HepG2 (cell line): ENCODE data around the gene VCPKMT. TPM values are rescaled to one million over a fixed set of nuclear protein-coding genes. Genes with fewer than 3 reads are reported as not detected.

Experiments
- ATAC-seq: fragments of 200-7000 bp; cut with Tn5 transposase; 3 replicates; pipeline ENCODE4 v1.9.1; 2020; ENCODE audit warnings: mild to moderate bottlenecking, moderate library complexity
- BruUV-seq: library from RNA; stranded (reverse); fragments of 400-500 nt; replicated peaks from 2 replicates; lab custom pipeline; 2021; lab: Mats Ljungman, UMichigan
- CTCF ChIA-PET: fragments of 300-600 bp; formaldehyde crosslinking; extraction: SDS; loops from one replicate; lab custom pipeline; 2021; ENCODE audit warnings: low total read pairs, inconsistent platforms, low intra/inter-chr PET ratio; lab: Yijun Ruan, JAX
- POLR2A ChIA-PET: fragments of 350-600 bp; sonication (Branson Sonifier 250); formaldehyde crosslinking; loops from one replicate; lab custom pipeline; 2020; ENCODE audit warnings: antibody characterized with exemption, inconsistent platforms; lab: Yijun Ruan, JAX
- DNase-seq: peaks from one replicate; pipeline ENCODE4 v3.0.0-alpha.2; 2015; ENCODE audit warnings: low spot score
- FAIRE-seq: peaks from 3 replicates; lab custom pipeline; 2011; peaks lifted over from hg19 to GRCh38; lab: Jason Lieb, UNC
- H2AFZ ChIP-seq: one replicate; pipeline ENCODE4 v1.6.1; 2011; ENCODE audit warnings: low read length, inconsistent platforms
- H3K27ac ChIP-seq: fragments of 300-600 bp; 3 replicates; pipeline ENCODE4 v1.8.0; 2011; ENCODE audit warnings: mixed run types, mild to moderate bottlenecking, mixed read lengths, low read length, inconsistent platforms; ENCODE audit not compliant: insufficient read depth; ENCODE audit errors: extremely low read length
- H3K27me3 ChIP-seq, 2 experiments: fragments of 200-600 bp in 1 of 2; 2 replicates in 1 of 2; 3 replicates in 1 of 2; pipeline versions ENCODE4 v1.6.0 to v1.8.0; 2011; ENCODE audit warnings: low read length in 2 of 2, mild to moderate bottlenecking in 2 of 2, moderate library complexity in 2 of 2, inconsistent platforms in 1 of 2; ENCODE audit not compliant: insufficient read depth in 2 of 2, control insufficient read depth in 1 of 2
- H3K36me3 ChIP-seq, 2 experiments: fragments of 200-600 bp in 1 of 2; replicated peaks in 1 of 2; 2 replicates in 1 of 2; 3 replicates in 1 of 2; pipeline versions ENCODE4 v1.5.1 to v1.8.0; 2011; ENCODE audit warnings: low read length in 2 of 2, inconsistent platforms in 1 of 2; ENCODE audit not compliant: insufficient read depth in 2 of 2, control insufficient read depth in 1 of 2
- H3K4me1 ChIP-seq: 2 replicates; pipeline ENCODE4 v1.5.1; 2012; ENCODE audit warnings: low read length, inconsistent platforms; ENCODE audit not compliant: insufficient read depth
- H3K4me2 ChIP-seq: 2 replicates; pipeline ENCODE4 v1.6.0; 2011; ENCODE audit warnings: low read depth, low read length, inconsistent platforms
- H3K4me3 ChIP-seq, 3 experiments: fragments of 200-600 bp in 1 of 3; sonication (generic), shearing (Covaris generic) in 1 of 3; replicated peaks in 1 of 3; 2 replicates each; pipeline ENCODE4 v1.5.1; 2011 to 2016; ENCODE audit warnings: low read length in 3 of 3, inconsistent platforms in 2 of 3, low read depth in 2 of 3, mild to moderate bottlenecking in 2 of 3, control low read depth in 1 of 3, mixed read lengths in 1 of 3; ENCODE audit not compliant: insufficient read depth in 1 of 3
- H3K79me2 ChIP-seq: one replicate; pipeline ENCODE4 v1.6.1; 2011; ENCODE audit warnings: low read length, inconsistent platforms; ENCODE audit not compliant: insufficient read depth
- H3K9ac ChIP-seq: 2 replicates; pipeline ENCODE4 v1.6.0; 2011; ENCODE audit warnings: mild to moderate bottlenecking, low read depth, low read length, inconsistent platforms; ENCODE audit not compliant: insufficient read depth
- H3K9me3 ChIP-seq: 2 replicates; pipeline ENCODE4 v1.5.1; 2012; ENCODE audit warnings: mild to moderate bottlenecking, low read length
- H4K20me1 ChIP-seq: 2 replicates; pipeline ENCODE4 v1.6.0; 2011; ENCODE audit warnings: inconsistent platforms, mild to moderate bottlenecking, low read length, moderate library complexity; ENCODE audit not compliant: insufficient read depth
- CENPT ChIP-seq: sonication (generic); formaldehyde crosslinking; IDR thresholded peaks from 2 replicates; pipeline ENCODE4 v1.8.0; 2022; ENCODE audit warnings: low read depth, mild to moderate bottlenecking, moderate library complexity, missing genetic modification reagents
- CENPX ChIP-seq: sonication (generic); formaldehyde crosslinking; IDR thresholded peaks from 2 replicates; pipeline ENCODE4 v1.9.0; 2021; ENCODE audit warnings: mild to moderate bottlenecking, missing genetic modification reagents, moderate library complexity
- FOXK1 ChIP-seq: sonication (generic); formaldehyde crosslinking; IDR thresholded peaks from 2 replicates; pipeline ENCODE4 v1.4.0; 2020; ENCODE audit warnings: low read depth, missing genetic modification reagents, borderline replicate concordance
- KLF12 ChIP-seq: sonication (generic); formaldehyde crosslinking; IDR thresholded peaks from 2 replicates; pipeline ENCODE4 v1.4.0; 2020; ENCODE audit warnings: missing genetic modification reagents, borderline replicate concordance
- PHF5A ChIP-seq: IDR thresholded peaks from one replicate; pipeline ENCODE4 v1.6.1; 2018; ENCODE audit warnings: low read depth, missing genetic modification reagents; ENCODE audit not compliant: unreplicated experiment
- ZNF17 ChIP-seq: sonication (generic); formaldehyde crosslinking; IDR thresholded peaks from 2 replicates; pipeline ENCODE4 v1.5.0; 2020; ENCODE audit warnings: mild to moderate bottlenecking, missing genetic modification reagents
- ZNF569 ChIP-seq: sonication (generic); formaldehyde crosslinking; IDR thresholded peaks from 2 replicates; pipeline ENCODE4 v1.5.0; 2020; ENCODE audit warnings: mild to moderate bottlenecking, missing genetic modification reagents, moderate library complexity, borderline replicate concordance
- WGBS: methylation state at CpG from one replicate; pipeline ENCODE4 v1.1.6; 2017; ENCODE audit warnings: low lambda C conversion rate; 5-methylcytosine and 5-hydroxymethylcytosine counted together
- in situ Hi-C: cut with HindIII; loops from 2 replicates; pipeline ENCODE4 v1.10.0; 2017; ENCODE audit warnings: low pct_unique_long_range_greater_than_20kb; ENCODE audit not compliant: extremely low pct_ligation_motif_present
- intact Hi-C: fragments of 100-400 bp; cut with micrococcal nuclease; formaldehyde crosslinking; loops from one replicate; pipeline ENCODE4 v1.10.0; 2022; ENCODE audit not compliant: unreplicated experiment
- polyA plus RNA-seq, 8 experiments: library from polyadenylated mRNA; depleted of rRNA in 3 of 8; stranded (reverse) in 7 of 8; unstranded in 1 of 8; fragments of >200 nt; fragmentation: Illumina TruSeq in 4 of 8; extraction: Trizol in 4 of 8; gene quantifications; 2 replicates each; pipeline versions ENCODE4 v1.2.1 to v1.2.3, GENCODE V29; 2011 to 2016; ENCODE audit warnings: low read depth in 4 of 8, missing spikeins in 1 of 8, mixed read lengths in 1 of 8; ENCODE audit not compliant: insufficient read depth in 1 of 8
- total RNA-seq, 5 experiments: library from RNA; depleted of rRNA; stranded (reverse); fragments of >200 nt; fragmentation: Illumina TruSeq; extraction: Trizol; gene quantifications; 2 replicates each; pipeline ENCODE4 v1.2.3, GENCODE V29; 2016; ENCODE audit warnings: low read depth in 1 of 5

The VCPKMT gene
- total and polyA plus RNA-seq, 2 of the 13 experiments (the other 11 are each of a cell fraction or from before 2014, with no cell fraction given): 3.9 to 5.4 TPM

- ChIA-PET POLR2A (no interaction called here), CTCF (no interaction called here)
- no peak overlapping the region for H2AFZ ChIP-seq
- in situ Hi-C loops (no loop called here), intact Hi-C loops (no loop called here)
- H3K79me2 ChIP-seq: no peaks in the 10 kb centered on the region
- H3K36me3 ChIP-seq: no peaks in the 10 kb centered on the region
- WGBS: 29% methylated on average over 3 of the region's 3 CpGs
- no TSS peak for BruUV-seq
- no peak for FAIRE-seq
- no peak for TF ChIP-seq ZNF569
- TF ChIP-seq PHF5A: no peak
- no peak for TF ChIP-seq CENPT
- TF ChIP-seq CENPX: no peak
- no peak for TF ChIP-seq FOXK1 (CRISPR knock-in tag)
- no peak for TF ChIP-seq ZNF17 (CRISPR knock-in tag)
- H3K27me3 ChIP-seq: 0 out of 5 replicates have a peak, but pooled peaks cover 0 to 1% of the 10 kb centered on the region in 2 experiments
- H3K9me3 ChIP-seq: no peaks in the 10 kb centered on the region
- no peaks in the 10 kb centered on the region for H4K20me1 ChIP-seq
- no peak for ATAC-seq
- no peak overlapping the region for H3K27ac ChIP-seq
- no peak overlapping the region for H3K4me3 ChIP-seq
- no peaks in the 10 kb centered on the region; the same call in 1 of the 2 replicates for H3K4me1 ChIP-seq
- H3K4me2 ChIP-seq: no peak overlapping the region
- no peak overlapping the region for H3K9ac ChIP-seq
- no peak for DNase-seq
Observed at GRCh38 chr14:50084666-50085065, 31.7 kb downstream of the VCPKMT start.

DNA sequence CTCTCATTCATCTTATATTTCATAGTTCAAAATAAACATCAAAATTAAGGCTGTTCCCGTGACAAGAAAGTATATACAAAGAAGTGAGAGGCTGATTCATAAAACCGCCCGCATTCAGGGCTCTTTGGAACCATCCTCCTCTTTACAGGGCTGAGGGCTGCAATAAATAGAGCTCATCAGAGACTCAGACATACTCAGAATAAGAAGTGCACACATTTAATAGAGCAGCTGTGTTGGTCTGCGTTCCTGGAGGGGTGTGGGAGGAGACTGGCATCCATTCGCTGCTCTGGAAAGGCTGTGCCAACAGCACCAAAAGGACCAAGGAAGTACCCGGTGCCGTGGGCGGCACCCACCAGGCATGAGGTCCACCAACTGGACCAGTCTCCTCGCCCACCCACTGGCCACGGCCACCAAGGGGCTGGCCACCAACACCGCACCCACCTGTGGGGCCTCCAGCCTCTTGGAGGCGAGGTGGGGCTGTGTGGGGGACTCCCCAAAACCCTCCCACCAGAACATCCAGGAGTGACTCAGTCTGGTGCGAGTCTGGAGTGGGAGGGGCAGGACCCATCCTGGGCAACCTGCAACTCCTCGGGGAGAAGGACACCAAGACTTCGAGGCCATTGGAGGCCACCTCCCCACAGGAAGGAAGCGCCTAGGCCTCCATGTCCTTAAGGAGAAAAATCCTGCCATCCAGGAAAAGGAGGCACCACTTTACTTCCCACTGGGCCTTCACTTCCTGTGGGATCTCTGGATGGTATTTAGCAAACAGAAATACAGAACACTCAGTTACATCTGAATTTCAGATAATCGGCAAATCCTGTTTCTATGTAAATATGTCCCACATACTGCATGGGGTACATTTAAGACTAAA is 32.7 kb downstream of the VCPKMT start:
- no peak overlapping the region for H2AFZ ChIP-seq
- BruUV-seq: no TSS peak
- H3K4me3 ChIP-seq: no peak overlapping the region
- no peak for ATAC-seq
- no peak overlapping the region for H3K4me2 ChIP-seq
- in situ Hi-C loops (no loop called here), intact Hi-C loops (no loop called here)
- DNase-seq: no peak
- H3K79me2 ChIP-seq: no peaks in the 10 kb centered on the region
- TF ChIP-seq KLF12 (CRISPR knock-in tag): no peak
- H4K20me1 ChIP-seq: no peaks in the 10 kb centered on the region
- no peak for FAIRE-seq
- no peaks in the 10 kb centered on the region for H3K9me3 ChIP-seq
- 55% methylated on average over 7 of the region's 17 CpGs for WGBS
- CTCF ChIA-PET: no interaction called here
- no peaks in the 10 kb centered on the region for H3K36me3 ChIP-seq
- no peak overlapping the region for H3K27ac ChIP-seq
- no peaks in the 10 kb centered on the region; the same call in 1 of the 2 replicates for H3K4me1 ChIP-seq
- H3K9ac ChIP-seq: no peak overlapping the region
- 0 out of 5 replicates have a peak, but pooled peaks cover 0 to 1% of the 10 kb centered on the region in 2 experiments for H3K27me3 ChIP-seq
- POLR2A ChIA-PET: no interaction called here
